Retinal pigment epithelial cell (primary cell): Measurements from ENCODE around the gene NOTCH3.
A peak's percentile ranks its signal among the peaks of the same experiment; 100 is the strongest.

ENCODE experiments used
- DNase-seq: peaks from one replicate; pipeline ENCODE4 v3.0.0-alpha.2; 2010; ENCODE audit warnings: low read depth
- H3K4me3 ChIP-seq: 2 replicates; pipeline ENCODE4 v1.5.1; 2011; ENCODE audit warnings: mild to moderate bottlenecking, low read length, control low read depth, moderate library complexity
- CTCF ChIP-seq: conservative IDR thresholded peaks from 2 replicates; pipeline ENCODE4 v1.5.1; 2011; ENCODE audit warnings: low read depth, low read length, control low read depth, inconsistent platforms

Gene NOTCH3

GRCh38 chr19:15159251-15159650 is 41.5 kb downstream of the NOTCH3 start:
- DNase-seq = no peak
- TF ChIP-seq CTCF = no peak

GRCh38 chr19:15156391-15156790 is 44.4 kb downstream of the NOTCH3 start:
- TF ChIP-seq CTCF = no peak
- DNase-seq = no peak
- no peak overlapping the region for H3K4me3 ChIP-seq

More at GRCh38 chr19:15159251-15159650, 41.5 kb downstream of the NOTCH3 start:
- no peak overlapping the region for H3K4me3 ChIP-seq

- H3K4me3 ChIP-seq = no peak overlapping the region
- DNase-seq = no peak
- no peak for TF ChIP-seq CTCF
Measured at GRCh38 chr19:15155296-15155695, 45.5 kb downstream of the NOTCH3 start.

GRCh38 chr19:15154002-15154612 is 46.7 kb downstream of the NOTCH3 start:
- H3K4me3 ChIP-seq = no peak overlapping the region
- DNase-seq = no peak
- peak; percentile 74 for TF ChIP-seq CTCF

- TF ChIP-seq CTCF = no peak
- no peak for DNase-seq
- no peak overlapping the region for H3K4me3 ChIP-seq
Measured at GRCh38 chr19:15149737-15150136, 51.1 kb downstream of the NOTCH3 start.

GRCh38 chr19:15147090-15147489 is 53.7 kb downstream of the NOTCH3 start:
- no peak overlapping the region for H3K4me3 ChIP-seq
- TF ChIP-seq CTCF = no peak
- no peak for DNase-seq

GRCh38 chr19:15144046-15144646 is 56.6 kb downstream of the NOTCH3 start:
- DNase-seq = no peak
- H3K4me3 ChIP-seq = no peak overlapping the region
- TF ChIP-seq CTCF = no peak
